ENCODE results near the gene CRTC1. TPM values are rescaled to one million over a fixed set of nuclear protein-coding genes. Genes with fewer than 3 reads are reported as not detected.

CRTC1 gene
- total RNA-seq, 1 donor from 2014 or later = 2.3 TPM

GRCh38 chr19:18716857-18717256 lies 33.4 kb downstream of the CRTC1 start:
- Histone ChIP-seq H3K36me3 (ENCODE audit: control insufficient read depth, insufficient read depth, low read length) (no peaks in the 10 kb centered on the region), H3K4me3 (ENCODE audit: low read depth, low read length) (no peak overlapping the region), H3K27me3 (ENCODE audit: control insufficient read depth, insufficient read depth, low read length) (no peaks in the 10 kb centered on the region)
- TF ChIP-seq, protein P1, sequence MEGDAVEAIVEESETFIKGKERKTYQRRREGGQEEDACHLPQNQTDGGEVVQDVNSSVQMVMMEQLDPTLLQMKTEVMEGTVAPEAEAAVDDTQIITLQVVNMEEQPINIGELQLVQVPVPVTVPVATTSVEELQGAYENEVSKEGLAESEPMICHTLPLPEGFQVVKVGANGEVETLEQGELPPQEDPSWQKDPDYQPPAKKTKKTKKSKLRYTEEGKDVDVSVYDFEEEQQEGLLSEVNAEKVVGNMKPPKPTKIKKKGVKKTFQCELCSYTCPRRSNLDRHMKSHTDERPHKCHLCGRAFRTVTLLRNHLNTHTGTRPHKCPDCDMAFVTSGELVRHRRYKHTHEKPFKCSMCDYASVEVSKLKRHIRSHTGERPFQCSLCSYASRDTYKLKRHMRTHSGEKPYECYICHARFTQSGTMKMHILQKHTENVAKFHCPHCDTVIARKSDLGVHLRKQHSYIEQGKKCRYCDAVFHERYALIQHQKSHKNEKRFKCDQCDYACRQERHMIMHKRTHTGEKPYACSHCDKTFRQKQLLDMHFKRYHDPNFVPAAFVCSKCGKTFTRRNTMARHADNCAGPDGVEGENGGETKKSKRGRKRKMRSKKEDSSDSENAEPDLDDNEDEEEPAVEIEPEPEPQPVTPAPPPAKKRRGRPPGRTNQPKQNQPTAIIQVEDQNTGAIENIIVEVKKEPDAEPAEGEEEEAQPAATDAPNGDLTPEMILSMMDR (IDR thresholded peaks at IDR 0.05; ENCODE audit: insufficient read depth, low read length, poor library complexity, severe bottlenecking) = no peak
- no peak for DNase-seq (ENCODE audit: low read depth)

- Histone ChIP-seq H3K36me3 (ENCODE audit: control insufficient read depth, insufficient read depth, low read length) (no peaks in the 10 kb centered on the region), H3K4me3 (ENCODE audit: low read depth, low read length) (no peak overlapping the region), H3K27me3 (ENCODE audit: control insufficient read depth, insufficient read depth, low read length) (no peaks in the 10 kb centered on the region)
- DNase-seq (ENCODE audit: low read depth) = no peak
- TF ChIP-seq, protein P1 (IDR thresholded peaks at IDR 0.05; ENCODE audit: insufficient read depth, low read length, poor library complexity, severe bottlenecking) = no peak
These were observed 34.1 kb downstream of the CRTC1 start for GRCh38 chr19:18717601-18718000.

DNA sequence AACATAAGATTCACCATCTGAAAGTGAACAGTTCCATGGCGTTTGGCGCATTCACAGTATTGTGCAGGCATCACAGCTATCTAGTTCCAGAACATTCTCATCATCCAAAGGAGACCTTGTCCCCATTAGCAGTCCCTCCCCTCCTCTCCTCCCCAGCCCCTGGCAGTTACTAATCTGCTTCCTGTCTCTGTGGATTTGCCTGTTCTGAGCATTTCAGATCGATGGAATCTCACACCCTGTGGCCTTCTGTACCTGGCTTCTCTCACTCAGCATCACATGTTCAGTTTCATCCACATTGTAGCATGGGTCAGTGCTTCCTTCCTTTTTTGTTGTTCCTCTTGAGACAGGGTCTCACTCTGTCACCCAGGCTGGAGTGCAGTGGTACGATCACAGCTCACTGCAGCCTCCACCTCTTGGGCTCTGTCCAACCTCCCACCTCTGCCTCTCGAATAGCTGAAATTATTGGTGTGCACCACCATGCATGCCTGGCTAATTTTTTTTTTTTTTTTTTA lies 34.6 kb downstream of the CRTC1 start:
- Histone ChIP-seq H3K36me3 (ENCODE audit: control insufficient read depth, insufficient read depth, low read length) (no peaks in the 10 kb centered on the region), H3K4me3 (ENCODE audit: low read depth, low read length) (no peak overlapping the region), H3K27me3 (ENCODE audit: control insufficient read depth, insufficient read depth, low read length) (no peaks in the 10 kb centered on the region)
- TF ChIP-seq, protein P1 (IDR thresholded peaks at IDR 0.05; ENCODE audit: insufficient read depth, low read length, poor library complexity, severe bottlenecking) = no peak
- DNase-seq (ENCODE audit: low read depth) = no peak

DNA sequence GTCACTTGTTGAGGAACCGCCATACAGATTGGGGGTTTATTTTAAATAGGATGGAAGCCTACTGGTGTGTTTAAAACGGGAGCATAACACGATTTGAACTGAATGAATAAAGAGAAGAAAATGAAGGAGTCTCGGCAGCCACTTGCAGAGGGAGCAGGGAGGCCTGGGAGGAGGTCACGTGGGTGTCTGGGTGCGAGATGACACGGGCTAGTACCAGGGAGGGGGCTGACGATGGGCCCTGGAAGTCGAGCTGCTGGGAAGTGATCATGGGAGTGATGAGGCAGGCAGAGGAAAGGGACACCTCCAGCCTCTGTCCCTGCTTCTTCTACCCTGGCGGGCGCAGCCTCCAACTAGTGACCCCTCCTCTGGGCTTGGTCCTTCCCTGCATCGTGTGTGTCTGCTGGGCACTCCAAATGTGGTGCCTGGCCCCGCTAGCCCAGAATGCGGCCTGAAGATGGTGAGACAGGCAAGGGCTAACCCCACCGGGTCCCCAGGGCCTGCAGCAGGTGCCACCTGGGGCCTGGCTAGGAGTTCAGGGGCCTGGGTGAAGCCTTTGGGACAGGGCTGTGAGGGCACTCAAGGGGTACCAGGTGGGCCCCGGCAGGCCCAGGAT lies 35.5 kb downstream of the CRTC1 start:
- TF ChIP-seq, protein P1 (IDR thresholded peaks at IDR 0.05; ENCODE audit: insufficient read depth, low read length, poor library complexity, severe bottlenecking) = no peak
- Histone ChIP-seq H3K27me3 (ENCODE audit: control insufficient read depth, insufficient read depth, low read length) (no peaks in the 10 kb centered on the region), H3K4me3 (ENCODE audit: low read depth, low read length) (no peak overlapping the region), H3K36me3 (ENCODE audit: control insufficient read depth, insufficient read depth, low read length) (no peaks in the 10 kb centered on the region)
- no peak for DNase-seq (ENCODE audit: low read depth)

- TF ChIP-seq, protein P1 (IDR thresholded peaks at IDR 0.05; ENCODE audit: insufficient read depth, low read length, poor library complexity, severe bottlenecking) = no peak
- H3K27me3 ChIP-seq (ENCODE audit: control insufficient read depth, insufficient read depth, low read length) = no peaks in the 10 kb centered on the region
- no peaks in the 10 kb centered on the region for H3K36me3 ChIP-seq (ENCODE audit: control insufficient read depth, insufficient read depth, low read length)
- no peak overlapping the region for H3K4me3 ChIP-seq (ENCODE audit: low read depth, low read length)
- DNase-seq (ENCODE audit: low read depth) = no peak
These were observed 36.1 kb downstream of the CRTC1 start for GRCh38 chr19:18719541-18719940.

DNA sequence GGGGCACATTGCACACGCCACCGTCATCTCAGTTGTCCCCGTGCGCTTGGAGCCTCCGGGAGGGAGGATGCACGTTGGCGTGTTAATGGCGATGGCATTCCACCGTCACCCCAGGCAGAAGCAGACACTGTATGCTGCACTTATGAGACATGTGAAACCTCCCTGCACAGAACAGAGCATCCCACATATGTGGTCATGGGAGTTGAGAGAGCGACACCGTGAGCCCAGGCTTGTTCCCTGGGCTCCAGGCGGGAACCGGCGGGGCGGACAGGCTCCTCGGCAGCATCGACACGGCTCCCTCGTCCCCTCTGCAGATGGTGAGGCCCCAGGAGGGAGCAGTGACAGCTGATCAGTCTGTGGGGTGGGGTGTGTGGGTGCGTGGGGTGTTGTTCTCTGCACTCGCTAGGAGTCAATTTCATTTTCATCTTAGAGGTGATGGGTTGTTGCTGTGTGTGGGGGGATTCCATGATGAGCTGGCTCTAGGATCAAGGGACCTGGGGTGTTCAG lies 40.4 kb downstream of the CRTC1 start:
- DNase-seq (ENCODE audit: low read depth) = no peak
- TF ChIP-seq, protein P1 (IDR thresholded peaks at IDR 0.05; ENCODE audit: insufficient read depth, low read length, poor library complexity, severe bottlenecking) = no peak

More for the DNA sequence above, 40.4 kb downstream of the CRTC1 start:
- no peaks in the 10 kb centered on the region for H3K36me3 ChIP-seq (ENCODE audit: control insufficient read depth, insufficient read depth, low read length)
- no peaks in the 10 kb centered on the region for H3K27me3 ChIP-seq (ENCODE audit: control insufficient read depth, insufficient read depth, low read length)
- H3K4me3 ChIP-seq (ENCODE audit: low read depth, low read length) = no peak overlapping the region

All from kidney epithelial cell (primary cell).